GM21447 (cell line): ENCODE data around the gene CCDC127.
"Not testable (repeated sequence)": the region's sequence is repeated elsewhere in the genome, so short reads cannot be mapped to it uniquely, and the experiment has no call there.

ENCODE experiments used
- ATAC-seq: cut with Tn5 transposase; IDR thresholded peaks from one replicate; pipeline ENCODE4 v1.9.1; 2021; ENCODE audit not compliant: unreplicated experiment

The CCDC127 gene, protein sequence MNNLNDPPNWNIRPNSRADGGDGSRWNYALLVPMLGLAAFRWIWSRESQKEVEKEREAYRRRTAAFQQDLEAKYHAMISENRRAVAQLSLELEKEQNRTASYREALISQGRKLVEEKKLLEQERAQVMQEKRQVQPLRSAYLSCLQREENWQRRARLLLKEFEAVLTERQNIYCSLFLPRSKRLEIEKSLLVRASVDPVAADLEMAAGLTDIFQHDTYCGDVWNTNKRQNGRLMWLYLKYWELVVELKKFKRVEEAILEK

DNA sequence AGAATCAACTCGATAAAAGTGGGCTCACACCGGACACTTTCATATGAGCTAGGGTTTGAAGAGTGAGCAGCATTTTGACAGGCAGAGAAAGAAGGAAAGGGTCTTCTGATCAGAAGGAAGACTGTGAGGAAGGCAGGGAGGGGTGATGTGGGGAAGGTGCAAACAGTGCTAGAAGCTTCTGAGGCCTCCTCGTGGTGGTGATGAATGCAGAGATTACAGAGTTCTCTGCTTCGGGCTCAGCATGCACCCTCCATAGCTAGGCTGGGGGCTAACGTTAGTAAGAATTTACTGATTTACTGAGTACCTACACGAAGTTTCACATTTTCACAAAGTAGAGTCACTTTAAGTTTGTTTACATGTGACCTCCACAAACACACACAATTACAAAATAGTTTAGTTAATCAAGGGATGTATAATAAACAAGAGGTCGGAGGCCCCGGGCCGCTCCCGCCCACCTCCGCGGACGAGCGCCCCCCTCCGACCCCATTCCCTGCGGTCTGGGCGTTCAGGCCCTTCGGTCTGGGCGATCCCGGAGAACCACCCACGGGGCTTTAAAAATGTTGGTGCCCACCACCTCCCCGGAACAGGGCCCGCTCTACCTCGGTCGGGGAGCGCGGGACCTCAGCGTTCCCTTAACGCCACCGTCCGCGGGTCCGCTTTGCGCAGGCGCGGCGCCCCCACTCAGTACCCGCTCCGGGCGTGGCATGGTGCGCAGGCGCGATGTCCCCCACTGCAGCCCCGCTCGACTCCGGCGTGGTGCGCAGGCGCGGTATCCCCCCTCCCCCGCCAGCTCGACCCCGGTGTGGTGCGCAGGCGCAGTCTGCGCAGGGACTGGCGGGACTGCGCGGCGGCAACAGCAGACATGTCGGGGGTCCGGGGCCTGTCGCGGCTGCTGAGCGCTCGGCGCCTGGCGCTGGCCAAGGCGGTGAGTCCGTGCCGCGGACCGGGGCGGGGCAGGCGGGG, at the start of gene CCDC127, which contains the start of gene SDHA:
Gene CCDC127, minus strand, starts transcription at position 660 of the 963 bp plus-strand sequence. CDS start 1,304 bp downstream, outside the sequence.
Gene SDHA, plus strand, starts transcription at position 827 of the 963 bp plus-strand sequence. Its CDS starts 36 bp downstream, at position 863.
- ATAC-seq = peak; percentile 59

DNA sequence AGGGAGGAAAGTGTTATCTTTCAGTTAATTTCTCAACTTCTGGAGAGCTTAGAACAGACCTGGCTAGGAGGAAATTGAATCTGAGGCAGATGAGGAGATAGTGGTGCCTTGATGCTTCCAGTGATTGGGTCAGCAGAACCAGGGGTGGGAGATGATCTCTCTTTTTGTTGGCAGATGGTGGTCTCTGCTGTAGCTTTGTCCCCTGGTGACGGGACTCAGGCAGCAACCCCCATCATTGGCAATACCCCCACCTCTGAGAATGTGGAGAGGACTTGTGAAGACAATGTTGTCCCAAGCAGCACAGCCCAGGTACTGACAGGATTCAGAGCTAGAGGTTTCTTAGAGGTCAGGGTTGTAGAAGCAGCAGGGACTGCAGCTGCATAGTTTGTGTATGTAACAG, 49.8 kb upstream of the CCDC127 start:
- no peak for ATAC-seq

DNA sequence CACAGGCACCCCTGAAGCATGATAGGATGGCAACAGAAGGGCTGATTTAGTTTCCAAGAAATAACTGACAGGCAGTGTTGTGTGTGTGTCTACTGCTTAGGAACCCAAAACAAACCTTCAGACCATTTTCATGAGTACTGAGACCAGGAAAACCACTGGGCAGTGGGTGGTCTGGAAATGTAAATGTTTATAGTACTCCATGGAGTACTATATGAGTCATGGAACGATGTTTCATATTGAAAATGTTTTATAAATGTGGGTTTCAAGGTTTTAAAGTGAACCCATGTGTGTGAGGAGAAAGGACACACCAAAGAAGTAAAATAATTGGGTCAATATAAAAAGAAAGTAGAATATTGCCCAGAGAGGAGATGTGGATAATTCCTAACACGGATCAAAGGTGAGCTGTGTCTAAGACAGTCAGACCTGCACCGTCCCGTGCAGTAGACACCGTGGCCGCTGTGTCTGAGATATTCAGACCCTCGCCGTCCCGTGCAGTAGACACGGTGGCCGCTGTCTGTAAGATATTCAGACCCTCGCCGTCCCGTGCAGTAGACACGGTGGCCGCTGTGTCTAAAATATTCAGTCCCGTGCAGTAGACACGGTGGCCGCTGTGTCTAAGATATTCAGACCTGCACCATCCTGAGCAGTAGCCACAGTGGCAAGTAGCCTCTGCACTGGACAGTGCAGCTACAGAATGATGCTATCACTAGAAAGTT, 48.5 kb upstream of the CCDC127 start:
- not testable (repeated sequence) for ATAC-seq

DNA sequence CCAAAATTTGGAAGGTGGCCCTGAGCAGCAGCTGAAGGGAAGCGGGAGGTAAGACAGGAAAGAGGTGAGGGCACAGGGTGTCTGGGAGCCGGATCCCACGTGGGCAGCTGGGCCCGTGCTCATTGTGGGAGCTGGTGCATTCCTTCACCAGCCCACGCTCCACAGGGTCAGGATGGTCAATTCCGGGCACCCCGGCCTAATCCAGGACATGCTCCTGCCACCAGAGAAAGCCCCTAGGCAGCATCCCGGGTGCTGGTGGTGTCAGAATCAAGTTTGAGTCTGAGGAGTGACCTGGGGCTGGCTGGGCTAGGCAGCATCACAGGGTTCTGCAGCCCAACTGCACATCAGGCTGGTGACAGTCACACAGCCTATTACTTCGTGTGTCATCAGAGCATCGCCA, 46.4 kb upstream of the CCDC127 start:
- ATAC-seq = no peak

DNA sequence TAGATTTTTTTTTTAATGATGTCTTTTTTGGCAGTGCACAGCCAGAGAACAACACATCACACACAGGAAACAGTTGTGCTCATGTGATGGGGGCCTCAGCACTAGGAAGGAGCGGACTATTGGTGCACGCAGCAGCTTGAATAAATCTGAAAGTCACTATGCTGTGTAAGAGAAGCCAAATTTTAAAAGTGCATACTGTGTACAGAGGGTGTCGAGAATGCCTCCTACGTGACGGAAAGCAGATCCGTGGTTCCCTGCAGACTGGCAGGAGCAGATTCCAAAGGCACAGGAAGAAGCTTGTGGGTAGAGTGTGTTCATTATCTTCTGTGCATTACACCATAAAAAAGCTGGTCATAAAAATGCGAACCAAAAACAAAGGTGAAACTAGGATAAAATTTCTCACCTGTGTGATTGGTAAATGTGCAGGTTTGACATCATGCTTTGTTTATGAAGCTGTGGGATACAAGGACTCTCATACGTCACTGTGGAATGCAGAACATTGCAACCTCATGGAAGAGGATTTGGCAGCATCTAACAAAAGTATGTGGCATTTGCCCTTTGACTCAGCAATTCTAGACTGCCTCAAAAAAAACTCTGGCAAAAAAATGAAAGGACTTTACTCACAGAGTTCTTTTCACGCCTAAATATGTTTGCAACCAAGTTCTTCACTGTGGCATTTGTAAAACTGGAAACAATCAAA, 45.5 kb upstream of the CCDC127 start:
- ATAC-seq = not testable (repeated sequence)

DNA sequence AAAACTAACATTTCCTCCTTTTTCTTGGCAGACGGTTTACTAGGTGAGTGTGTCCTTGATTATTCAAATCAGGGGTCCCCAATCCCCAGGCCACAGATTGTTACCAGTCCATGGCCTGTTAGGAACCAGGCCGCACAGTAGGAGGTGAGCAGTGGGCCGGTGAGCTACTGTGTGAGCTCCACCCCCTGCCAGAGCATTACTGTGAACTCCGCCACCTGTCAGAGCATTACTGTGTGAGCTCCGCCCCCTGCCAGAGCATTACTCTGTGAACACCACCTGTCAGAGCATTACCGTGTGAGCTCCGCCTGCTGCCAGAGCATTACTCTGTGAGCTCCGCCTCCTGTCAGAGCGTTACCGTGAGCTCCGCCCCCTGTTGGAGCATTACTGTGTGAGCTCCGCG, 39.2 kb upstream of the CCDC127 start:
- no peak for ATAC-seq

DNA sequence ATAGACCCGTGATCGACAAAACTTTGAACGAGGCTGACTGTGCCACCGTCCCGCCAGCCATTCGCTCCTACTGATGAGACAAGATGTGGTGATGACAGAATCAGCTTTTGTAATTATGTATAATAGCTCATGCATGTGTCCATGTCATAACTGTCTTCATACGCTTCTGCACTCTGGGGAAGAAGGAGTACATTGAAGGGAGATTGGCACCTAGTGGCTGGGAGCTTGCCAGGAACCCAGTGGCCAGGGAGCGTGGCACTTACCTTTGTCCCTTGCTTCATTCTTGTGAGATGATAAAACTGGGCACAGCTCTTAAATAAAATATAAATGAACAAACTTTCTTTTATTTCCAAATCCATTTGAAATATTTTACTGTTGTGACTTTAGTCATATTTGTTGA, 38.4 kb upstream of the CCDC127 start:
- not testable (repeated sequence) for ATAC-seq

DNA sequence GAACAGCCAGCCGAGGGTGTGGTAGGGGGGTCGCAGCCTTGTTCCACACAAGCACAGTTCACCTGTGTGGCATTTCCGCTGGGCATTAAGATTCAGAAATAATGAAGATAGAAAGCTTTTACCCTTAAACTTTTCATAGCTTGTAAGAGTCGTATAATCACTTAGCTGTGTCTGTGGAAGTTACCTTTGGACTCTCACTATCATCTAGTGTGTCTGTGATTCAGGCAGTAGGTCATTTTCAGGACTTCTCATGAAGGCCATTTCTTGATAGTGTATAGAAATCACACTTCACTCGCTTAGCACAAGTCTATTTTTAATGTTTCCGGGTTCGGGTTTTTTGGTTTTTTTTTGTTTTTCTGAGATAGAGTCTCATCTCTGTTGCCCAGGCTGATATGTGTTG, 37.2 kb upstream of the CCDC127 start:
- not testable (repeated sequence) for ATAC-seq

DNA sequence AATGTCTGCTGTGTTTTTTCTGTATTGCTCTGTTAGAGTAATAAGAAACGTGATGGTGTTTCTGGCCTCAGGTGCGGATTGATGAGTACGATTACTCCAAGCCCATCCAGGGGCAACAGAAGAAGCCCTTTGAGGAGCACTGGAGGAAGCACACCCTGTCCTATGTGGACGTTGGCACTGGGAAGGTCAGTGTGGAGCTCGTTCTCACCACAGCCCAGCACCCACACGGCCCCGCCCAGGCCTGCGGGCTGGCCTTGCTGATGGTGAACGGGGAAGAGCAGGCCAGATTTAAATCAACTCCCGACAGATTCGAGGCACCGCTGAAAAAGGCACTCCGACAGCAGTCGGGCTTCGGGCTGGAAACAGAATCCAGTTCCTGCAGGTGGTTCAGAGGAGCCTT, 36.4 kb upstream of the CCDC127 start:
- not testable (repeated sequence) for ATAC-seq

DNA sequence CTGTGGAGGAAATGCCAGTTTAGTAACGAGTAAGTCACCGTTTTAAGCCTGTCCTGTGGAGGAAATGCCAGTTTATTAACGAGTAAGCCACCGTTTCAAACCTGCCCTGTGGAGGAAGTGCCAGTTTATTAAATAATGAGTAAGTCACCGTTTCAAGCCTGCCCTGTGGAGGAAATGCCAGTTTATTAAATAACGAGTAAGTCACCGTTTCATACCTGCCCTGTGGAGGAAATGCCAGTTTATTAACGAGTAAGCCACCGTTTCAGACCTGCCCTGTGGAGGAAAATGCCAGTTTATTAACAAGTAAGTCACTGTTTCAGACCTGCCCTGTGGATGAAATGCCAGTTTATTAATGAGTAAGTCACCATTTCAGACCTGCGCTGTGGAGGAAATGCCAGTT, 34.6 kb upstream of the CCDC127 start:
- no peak for ATAC-seq

DNA sequence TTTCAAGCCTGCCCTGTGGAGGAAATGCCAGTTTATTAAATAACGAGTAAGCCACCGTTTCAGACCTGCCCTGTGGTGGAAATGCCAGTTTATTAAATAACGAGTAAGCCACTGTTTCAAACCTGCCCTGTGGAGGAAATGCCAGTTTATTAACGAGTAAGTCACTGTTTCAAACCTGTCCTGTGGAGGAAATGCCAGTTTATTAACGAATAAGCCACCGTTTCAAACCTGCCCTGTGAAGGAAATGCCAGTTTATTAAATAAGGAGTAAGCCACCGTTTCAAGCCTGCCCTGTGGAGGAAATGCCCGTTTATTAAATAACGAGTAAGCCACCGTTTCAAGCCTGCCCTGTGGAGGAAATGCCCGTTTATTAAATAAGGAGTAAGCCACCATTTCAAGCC, 34.0 kb upstream of the CCDC127 start:
- ATAC-seq = not testable (repeated sequence)

DNA sequence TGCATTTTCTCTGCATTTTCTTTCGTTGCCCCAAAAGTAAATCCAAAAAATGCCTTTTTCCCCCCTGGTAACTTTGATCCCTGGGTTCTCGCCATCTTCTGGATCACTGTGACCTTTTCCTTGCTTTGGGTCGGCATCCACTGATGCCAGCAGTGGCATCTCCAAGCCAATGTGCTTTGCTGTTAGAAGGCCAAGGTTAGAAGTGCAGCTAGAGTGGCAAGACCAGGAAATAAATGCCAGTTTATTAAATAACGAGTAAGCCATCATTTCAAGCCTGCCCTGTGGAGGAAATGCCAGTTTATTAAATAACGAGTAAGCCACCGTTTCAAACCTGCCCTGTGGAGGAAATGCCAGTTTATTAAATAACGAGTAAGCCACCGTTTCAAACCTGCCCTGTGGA, 33.6 kb upstream of the CCDC127 start:
- ATAC-seq = not testable (repeated sequence)

DNA sequence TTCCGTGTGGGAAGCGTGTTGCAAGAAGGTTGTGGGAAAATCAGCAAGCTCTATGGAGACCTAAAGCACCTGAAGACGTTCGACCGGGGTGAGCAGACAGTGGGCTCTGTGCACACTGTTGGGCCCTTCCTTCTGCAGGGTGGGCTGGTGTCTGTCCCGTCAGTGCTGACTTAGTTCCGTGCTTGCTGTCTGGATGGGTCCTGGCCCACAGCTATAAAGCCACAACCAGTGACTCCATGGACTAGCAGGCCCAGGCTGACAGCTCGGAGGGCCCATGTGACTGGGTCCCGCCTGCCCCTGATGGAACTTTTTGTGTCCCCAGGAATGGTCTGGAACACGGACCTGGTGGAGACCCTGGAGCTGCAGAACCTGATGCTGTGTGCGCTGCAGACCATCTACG, 33.1 kb upstream of the CCDC127 start:
- ATAC-seq = not testable (repeated sequence)

DNA sequence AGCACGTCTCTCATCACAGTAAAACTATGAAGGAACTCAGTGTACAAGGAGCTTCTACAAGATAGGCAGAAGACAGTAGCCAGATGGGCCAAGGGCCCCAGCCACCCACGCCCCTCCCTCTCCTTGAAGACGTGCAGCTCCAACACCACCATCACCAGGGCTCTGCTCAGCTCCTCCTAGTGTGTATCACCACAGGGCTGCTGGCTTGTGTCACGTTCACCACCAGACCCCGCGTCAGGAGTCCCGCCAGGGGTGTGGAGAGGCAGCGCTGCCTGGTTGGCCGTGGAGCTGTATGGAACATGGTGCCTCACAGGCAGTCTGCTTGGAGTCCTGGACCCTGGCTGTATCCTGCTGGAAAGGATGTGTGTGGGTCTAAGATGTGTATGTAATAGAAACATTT, 32.4 kb upstream of the CCDC127 start:
- not testable (repeated sequence) for ATAC-seq

DNA sequence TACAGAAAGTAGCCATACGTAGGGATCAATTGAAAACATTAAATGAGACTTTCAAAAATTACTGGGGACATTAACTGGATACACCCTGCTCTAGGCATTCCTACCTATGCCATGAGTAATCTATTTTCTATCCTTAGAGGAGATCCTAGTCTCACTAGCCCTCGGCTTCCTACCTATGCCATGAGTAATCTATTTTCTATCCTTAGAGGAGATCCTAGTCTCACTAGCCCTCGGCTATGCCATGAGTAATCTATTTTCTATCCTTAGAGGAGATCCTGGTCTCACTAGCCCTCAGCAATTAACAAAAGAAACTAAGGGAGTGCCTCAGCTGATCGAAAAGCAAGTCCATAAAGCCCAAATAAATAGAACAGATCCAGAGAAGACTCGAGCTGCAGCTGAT, 27.8 kb upstream of the CCDC127 start:
- not testable (repeated sequence) for ATAC-seq

DNA sequence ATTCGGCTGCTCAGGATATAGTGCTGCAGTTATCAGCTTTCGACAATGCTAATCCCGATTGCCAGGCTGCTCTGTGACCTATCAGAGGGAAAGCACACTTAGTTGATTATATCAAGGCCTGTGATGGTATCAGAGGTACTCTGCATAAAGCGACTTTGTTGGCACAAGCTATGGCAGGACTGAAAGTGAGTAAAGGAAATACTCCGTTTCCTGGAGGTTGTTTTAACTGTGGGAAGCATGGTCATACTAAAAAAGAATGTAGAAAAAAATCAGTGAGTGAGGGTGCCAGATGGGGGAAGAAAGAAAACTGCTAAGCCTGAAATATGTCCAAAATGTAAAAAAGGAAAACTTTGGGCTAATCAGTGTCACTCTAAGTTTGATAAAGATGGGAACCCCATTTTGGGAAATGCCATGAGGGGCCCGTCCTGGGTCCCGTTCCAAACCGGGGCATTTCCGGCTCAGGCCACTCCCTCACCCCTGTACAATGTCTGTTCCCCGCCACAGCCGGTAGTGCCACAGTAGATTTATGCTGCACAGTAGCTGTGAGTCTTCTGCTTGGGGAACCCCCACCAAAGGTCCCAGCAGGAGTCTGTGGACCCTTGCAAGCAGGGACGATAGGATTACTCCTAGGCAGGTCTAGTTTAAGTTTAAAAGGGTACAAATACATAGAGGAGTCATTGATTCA, 25.9 kb upstream of the CCDC127 start:
- not testable (repeated sequence) for ATAC-seq

DNA sequence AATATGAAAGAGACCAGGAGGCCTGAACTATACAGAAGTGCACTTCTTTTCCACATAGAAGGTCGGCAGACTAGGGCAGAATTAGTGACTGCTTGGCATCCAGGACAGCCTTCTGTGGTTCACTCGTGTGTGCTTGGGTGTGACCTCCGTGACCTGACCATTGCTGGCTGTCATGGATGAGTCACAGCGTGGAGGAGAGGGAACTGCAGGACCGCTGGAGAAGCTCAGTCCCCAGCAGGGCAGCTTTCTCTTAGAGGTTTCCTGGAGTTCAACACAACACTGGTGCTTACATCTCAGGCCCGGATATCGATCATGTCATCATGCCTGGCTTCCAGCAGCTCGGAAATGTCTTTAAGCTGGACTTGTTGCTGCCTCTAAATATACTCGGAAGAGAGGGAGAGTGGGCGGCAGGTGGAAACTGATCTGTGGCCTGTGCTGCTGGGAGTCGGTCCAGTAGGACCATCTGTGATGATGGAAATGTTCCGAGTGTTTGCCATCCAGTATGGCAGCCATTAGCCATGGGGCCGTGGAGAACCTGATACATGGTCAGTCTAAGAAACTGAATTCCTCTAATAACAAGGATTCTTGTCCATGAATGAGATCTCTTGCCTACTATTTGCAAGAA, 23.2 kb upstream of the CCDC127 start:
- not testable (repeated sequence) for ATAC-seq

DNA sequence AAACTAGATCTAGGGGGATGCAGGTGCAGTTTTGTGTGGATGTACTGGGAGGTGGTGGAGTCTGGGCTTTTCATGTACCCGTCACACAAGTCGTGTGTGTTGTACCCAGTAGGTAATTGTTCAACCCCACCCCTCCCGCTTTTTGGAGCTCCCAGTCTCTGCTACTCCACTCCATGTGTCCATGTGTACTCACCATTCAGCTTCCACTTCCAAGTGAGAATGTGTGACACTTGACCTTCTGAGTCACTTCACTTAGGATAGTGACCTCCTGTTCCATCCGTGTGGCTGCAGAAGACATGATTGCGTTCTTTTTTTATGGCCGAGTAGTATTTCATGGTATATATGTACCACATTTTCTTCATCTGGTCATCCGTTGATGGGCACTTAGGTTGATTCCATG, 22.6 kb upstream of the CCDC127 start:
- not testable (repeated sequence) for ATAC-seq

DNA sequence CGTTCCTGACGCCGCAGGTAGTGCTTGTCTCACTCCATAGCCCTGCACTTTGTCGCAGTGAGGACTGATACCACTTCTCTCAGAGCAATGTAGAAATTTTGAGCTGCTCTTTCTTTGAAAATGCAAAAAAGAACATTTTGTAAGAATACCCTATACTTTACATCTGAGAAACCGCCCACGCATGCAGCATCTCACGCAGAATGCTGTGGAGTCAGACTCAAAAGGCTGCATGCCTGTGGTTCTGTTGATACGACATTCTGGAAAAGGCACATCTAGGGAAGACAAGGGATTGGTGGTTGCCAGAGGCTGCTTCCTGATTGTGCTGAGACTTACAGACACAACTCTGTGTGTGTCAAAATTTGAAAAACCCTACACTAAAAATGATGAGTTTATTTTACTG, 20.0 kb upstream of the CCDC127 start:
- not testable (repeated sequence) for ATAC-seq
